Panc1 (cell line): ENCODE measurements around the gene PRELID3B.

Experiments
- CTCF ChIP-seq: fragments of 450-650 bp; IDR thresholded peaks from 2 replicates; pipeline ENCODE4 v1.5.1; 2017; ENCODE audit warnings: mild to moderate bottlenecking
- POLR2AphosphoS5 ChIP-seq: IDR thresholded peaks from 2 replicates; pipeline ENCODE4 v1.6.1; 2012; ENCODE audit warnings: mild to moderate bottlenecking, low read depth, low read length, moderate library complexity
- SIN3A ChIP-seq: IDR thresholded peaks from 2 replicates; pipeline ENCODE4 v1.6.1; 2012; ENCODE audit warnings: low read depth, mild to moderate bottlenecking, low read length, moderate library complexity, borderline replicate concordance; ENCODE audit not compliant: insufficient read depth
- TCF7L2 ChIP-seq: IDR thresholded peaks from 2 replicates; pipeline ENCODE4 v1.6.1; 2011; ENCODE audit warnings: mild to moderate bottlenecking, low read depth, low read length, inconsistent platforms

- TF ChIP-seq CTCF (no peak), POLR2AphosphoS5 (no peak), SIN3A (no peak), TCF7L2 (no peak)
Observed at GRCh38 chr20:59064214-59064722, 21.7 kb upstream of the PRELID3B start.
